SK-N-SH treated with all-trans-retinoic acid at 6 μM for 48 hours (cell line): ENCODE results near the gene CCL11.

Source experiments
- ATAC-seq: fragments of 200-7000 bp; cut with Tn5 transposase; 3 replicates; pipeline ENCODE4 v1.9.1; 2020; ENCODE audit warnings: mild to moderate bottlenecking, moderate library complexity
- ARNTL ChIP-seq: fragments of 450-650 bp; formaldehyde crosslinking; IDR thresholded peaks from 2 replicates; pipeline ENCODE4 v1.5.0; 2020; ENCODE audit warnings: low read depth, mild to moderate bottlenecking, moderate library complexity, borderline replicate concordance
- BACH2 ChIP-seq: fragments of 250-450 bp; sonication (Bioruptor Pico); IDR thresholded peaks from 2 replicates; pipeline ENCODE4 v1.9.0; 2021; ENCODE audit warnings: mild to moderate bottlenecking, borderline replicate concordance
- CREB5 ChIP-seq: fragments of 250-450 bp; sonication (Bioruptor Pico); IDR thresholded peaks from 2 replicates; pipeline ENCODE4 v1.5.1; 2020; ENCODE audit warnings: low read depth, mild to moderate bottlenecking, moderate library complexity
- CSDC2 ChIP-seq: fragments of 250-450 bp; sonication (Bioruptor Pico); IDR thresholded peaks from 2 replicates; pipeline ENCODE4 v1.5.0; 2020; ENCODE audit warnings: mild to moderate bottlenecking, moderate library complexity
- CSRNP3 ChIP-seq: fragments of 250-450 bp; sonication (Bioruptor Pico); IDR thresholded peaks from 2 replicates; pipeline ENCODE4 v1.5.1; 2021; ENCODE audit warnings: mild to moderate bottlenecking, moderate library complexity
- ESRRG ChIP-seq: fragments of 250-450 bp; sonication (Bioruptor Pico); IDR thresholded peaks from 2 replicates; pipeline ENCODE4 v1.6.1; 2021; ENCODE audit warnings: mild to moderate bottlenecking
- GLIS3 ChIP-seq: fragments of 250-450 bp; sonication (Bioruptor Pico); IDR thresholded peaks from 2 replicates; pipeline ENCODE4 v1.5.0; 2020; ENCODE audit warnings: mild to moderate bottlenecking, moderate library complexity
- ISL1 ChIP-seq: fragments of 250-450 bp; sonication (Bioruptor Pico); IDR thresholded peaks from 2 replicates; pipeline ENCODE4 v2.1.2; 2022; ENCODE audit warnings: mild to moderate bottlenecking, moderate library complexity
- OSR1 ChIP-seq: fragments of 250-450 bp; sonication (Bioruptor Pico); IDR thresholded peaks from 2 replicates; pipeline ENCODE4 v1.8.0; 2022; ENCODE audit warnings: moderate library complexity, mild to moderate bottlenecking, inconsistent platforms
- PATZ1 ChIP-seq: fragments of 250-450 bp; sonication (Bioruptor Pico); IDR thresholded peaks from 2 replicates; pipeline ENCODE4 v1.8.0; 2020; ENCODE audit warnings: mild to moderate bottlenecking, moderate library complexity, borderline replicate concordance
- POU6F1 ChIP-seq: fragments of 250-450 bp; sonication (Bioruptor Pico); IDR thresholded peaks from 2 replicates; pipeline ENCODE4 v1.8.0; 2021; ENCODE audit warnings: low read depth, mild to moderate bottlenecking, moderate library complexity, borderline replicate concordance
- PPARA ChIP-seq: fragments of 250-450 bp; sonication (Bioruptor Pico); IDR thresholded peaks from 2 replicates; pipeline ENCODE4 v1.5.0; 2020; ENCODE audit warnings: mild to moderate bottlenecking, borderline replicate concordance
- RARB ChIP-seq: fragments of 250-450 bp; sonication (Bioruptor Pico); IDR thresholded peaks from 2 replicates; pipeline ENCODE4 v1.8.0; 2021; ENCODE audit warnings: mild to moderate bottlenecking, moderate library complexity
- SNAI2 ChIP-seq: fragments of 250-450 bp; sonication (Bioruptor Pico); IDR thresholded peaks from 2 replicates; pipeline ENCODE4 v1.5.0; 2020; ENCODE audit warnings: mild to moderate bottlenecking, moderate library complexity
- TCF4 ChIP-seq: fragments of 250-450 bp; sonication (Bioruptor Pico); IDR thresholded peaks from 2 replicates; pipeline ENCODE4 v1.8.0; 2021; ENCODE audit warnings: mild to moderate bottlenecking, moderate library complexity, borderline replicate concordance
- ZC3H10 ChIP-seq: fragments of 250-450 bp; sonication (Bioruptor Pico); IDR thresholded peaks from 2 replicates; pipeline ENCODE4 v1.5.1; 2021; ENCODE audit warnings: mild to moderate bottlenecking, moderate library complexity
- ZFP3 ChIP-seq: fragments of 250-450 bp; sonication (Bioruptor Pico); IDR thresholded peaks from 2 replicates; pipeline ENCODE4 v1.5.0; 2020; ENCODE audit warnings: mild to moderate bottlenecking, moderate library complexity
- ZFP30 ChIP-seq: fragments of 450-650 bp; formaldehyde crosslinking; IDR thresholded peaks from 2 replicates; pipeline ENCODE4 v1.5.0; 2022; ENCODE audit warnings: mild to moderate bottlenecking, moderate library complexity
- ZNF565 ChIP-seq: fragments of 450-650 bp; formaldehyde crosslinking; conservative IDR thresholded peaks from 2 replicates; pipeline ENCODE4 v1.5.0; 2020; ENCODE audit warnings: low read depth, mild to moderate bottlenecking, moderate library complexity
- ZNF8 ChIP-seq: fragments of 450-650 bp; formaldehyde crosslinking; IDR thresholded peaks from 2 replicates; pipeline ENCODE4 v1.5.0; 2020; ENCODE audit warnings: mild to moderate bottlenecking, moderate library complexity

CCL11 gene

GRCh38 chr17:34252095-34252443 is 33.5 kb upstream of the CCL11 start:
- no peak; the same call in 2 of the 3 replicates for ATAC-seq
- TF ChIP-seq ZNF8 (CRISPR knock-in tag), result no peak
- TF ChIP-seq ARNTL (CRISPR knock-in tag), result no peak
- TF ChIP-seq ESRRG, result no peak
- no peak for TF ChIP-seq RARB (CRISPR knock-in tag)
- TF ChIP-seq CSDC2 (CRISPR knock-in tag), result no peak
- TF ChIP-seq PATZ1 (CRISPR knock-in tag), result no peak
- no peak for TF ChIP-seq ZNF565 (CRISPR knock-in tag)
- TF ChIP-seq CSRNP3, result no peak
- no peak for TF ChIP-seq CREB5 (CRISPR knock-in tag)
- no peak for TF ChIP-seq ZC3H10 (CRISPR knock-in tag)
- no peak for TF ChIP-seq SNAI2 (CRISPR knock-in tag)
- no peak for TF ChIP-seq ZFP3 (CRISPR knock-in tag)
- TF ChIP-seq ISL1, result no peak

DNA sequence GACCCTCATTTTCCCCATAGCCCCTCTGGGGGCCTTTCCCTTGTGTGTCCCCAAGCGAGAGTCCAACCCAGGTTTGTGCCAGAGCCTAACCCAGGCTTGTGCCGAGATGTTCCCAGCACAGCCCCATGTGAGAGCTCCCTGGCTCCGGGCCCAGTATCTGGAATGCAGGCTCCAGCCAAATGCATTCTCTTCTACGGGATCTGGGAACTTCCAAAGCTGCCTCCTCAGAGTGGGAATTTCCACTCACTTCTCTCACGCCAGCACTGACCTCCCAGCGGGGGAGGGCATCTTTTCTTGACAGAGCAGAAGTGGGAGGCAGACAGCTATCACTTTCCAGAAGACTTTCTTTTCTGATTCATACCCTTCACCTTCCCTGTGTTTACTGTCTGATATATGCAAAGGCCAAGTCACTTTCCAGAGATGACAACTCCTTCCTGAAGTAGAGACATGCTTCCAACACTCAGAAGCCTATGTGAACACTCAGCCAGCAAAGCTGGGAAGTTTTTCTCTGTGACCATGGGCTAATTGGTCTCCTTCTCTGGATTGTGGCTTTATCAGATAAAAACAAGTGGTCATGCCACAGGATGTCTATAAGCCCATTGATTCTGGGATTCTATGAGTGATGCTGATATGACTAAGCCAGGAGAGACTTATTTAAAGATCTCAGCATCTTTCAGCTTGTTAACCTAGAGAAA is 33.0 kb upstream of the CCL11 start:
- no peak for TF ChIP-seq POU6F1
- TF ChIP-seq CSDC2 (CRISPR knock-in tag), result no peak; the same call in 1 of the 2 replicates
- TF ChIP-seq ESRRG, result no peak
- TF ChIP-seq ISL1, result peak; percentile 65
- 0 out of 2 replicates have a peak, but pooled peaks have one; percentile 52 for TF ChIP-seq ZC3H10 (CRISPR knock-in tag)
- TF ChIP-seq ZFP3 (CRISPR knock-in tag), result 0 out of 2 replicates have a peak, but pooled peaks have one; percentile 47
- TF ChIP-seq TCF4 (CRISPR knock-in tag), result no peak
- TF ChIP-seq BACH2 (CRISPR knock-in tag), result no peak
- TF ChIP-seq ZNF8 (CRISPR knock-in tag), result no peak
- no peak for TF ChIP-seq SNAI2 (CRISPR knock-in tag)
- TF ChIP-seq ZNF565 (CRISPR knock-in tag), result no peak
- TF ChIP-seq, all 23 proteins: peak for 3
- ATAC-seq, result peak; percentile 64

GRCh38 chr17:34253139-34253525 is 32.4 kb upstream of the CCL11 start:
- no peak for ATAC-seq
- TF ChIP-seq ARNTL (CRISPR knock-in tag) (no peak), GLIS3 (CRISPR knock-in tag) (no peak), ZFP3 (CRISPR knock-in tag) (no peak), PPARA (CRISPR knock-in tag) (no peak), RARB (CRISPR knock-in tag) (no peak), ESRRG (no peak), ZNF8 (CRISPR knock-in tag) (no peak), ZNF565 (CRISPR knock-in tag) (no peak), BACH2 (CRISPR knock-in tag) (no peak), CSDC2 (CRISPR knock-in tag) (no peak), POU6F1 (no peak), ZFP30 (CRISPR knock-in tag) (no peak), ISL1 (no peak), CREB5 (CRISPR knock-in tag) (no peak), TCF4 (CRISPR knock-in tag) (no peak), OSR1 (CRISPR knock-in tag) (no peak)
